Natural killer cell treated with Interleukin-12 subunit alpha and Interleukin-12 subunit beta and Interleukin-15 and Interleukin-18, amount 100 ng/mL, for 72 hours (primary cell): ENCODE measurements around the gene PI4KB. TPM values are rescaled to one million over a fixed set of nuclear protein-coding genes. Genes with fewer than 3 reads are reported as not detected.

ENCODE experiments used
- ATAC-seq, 2 donors: fragments of 150-1000 bp; cut with Tn5 transposase in 1 of 2; sonication (Bioruptor Pico), chemical (Tn5 transposase) in 1 of 2; 2 replicates each; pipeline ENCODE4 v1.10.0; 2021
- DNase-seq: peaks from one replicate; pipeline ENCODE4 v3.0.0; 2022; ENCODE audit warnings: low spot score
- H3K27ac Mint-ChIP-seq, 2 donors: 1 replicate in 1 of 2; 2 replicates in 1 of 2; pipeline ENCODE4 v1.8.0; 2022; ENCODE audit warnings: mixed read lengths in 2 of 2, mild to moderate bottlenecking in 1 of 2, moderate library complexity in 1 of 2
- H3K27me3 Mint-ChIP-seq, 2 donors: 1 replicate in 1 of 2; 2 replicates in 1 of 2; pipeline ENCODE4 v1.8.0; 2022; ENCODE audit warnings: mixed read lengths in 2 of 2
- H3K36me3 Mint-ChIP-seq: one replicate; pipeline ENCODE4 v1.8.0; 2022; ENCODE audit warnings: mixed read lengths
- H3K4me1 Mint-ChIP-seq, 2 donors: 1 replicate in 1 of 2; 2 replicates in 1 of 2; pipeline ENCODE4 v1.8.0; 2022; ENCODE audit warnings: low read depth in 2 of 2, mixed read lengths in 2 of 2, mild to moderate bottlenecking in 1 of 2
- H3K4me3 Mint-ChIP-seq: one replicate; pipeline ENCODE4 v1.8.0; 2022; ENCODE audit warnings: mixed read lengths
- H3K9me3 Mint-ChIP-seq: 2 replicates; pipeline ENCODE4 v1.8.0; 2022; ENCODE audit warnings: mixed read lengths
- total RNA-seq, 2 donors: library from RNA; stranded (reverse); gene quantifications; one replicate each; pipeline ENCODE4 v1.2.3, GENCODE V29; 2022

The PI4KB gene
- total RNA-seq, 2 donors from 2014 or later, result 69.9 to 82.3 TPM

GRCh38 chr1:151265446-151266236 lies 61.6 kb downstream of the PI4KB start:
- no peaks in the 10 kb centered on the region for H3K4me1 Mint-ChIP-seq
- peaks cover 14% of the 10 kb centered on the region for H3K36me3 Mint-ChIP-seq
- H3K27me3 Mint-ChIP-seq, result no peaks in the 10 kb centered on the region
- H3K4me3 Mint-ChIP-seq, result no peak overlapping the region
- no peak for DNase-seq
- H3K9me3 Mint-ChIP-seq, result no peaks in the 10 kb centered on the region
- no peak for ATAC-seq
- peak overlapping the region in 1 of 2 donors; percentile 48 for H3K27ac Mint-ChIP-seq

GRCh38 chr1:151259351-151259750 lies 67.9 kb downstream of the PI4KB start:
- H3K4me1 Mint-ChIP-seq, result peaks cover 22 to 23% of the 10 kb centered on the region in 2 donors
- H3K4me3 Mint-ChIP-seq, result no peak overlapping the region
- no peaks in the 10 kb centered on the region for H3K9me3 Mint-ChIP-seq
- DNase-seq, result no peak
- no peaks in the 10 kb centered on the region for H3K27me3 Mint-ChIP-seq
- no peak for ATAC-seq
- no peak overlapping the region for H3K27ac Mint-ChIP-seq
- H3K36me3 Mint-ChIP-seq, result peaks cover 5% of the 10 kb centered on the region

- Mint-ChIP-seq H3K36me3 (peaks cover 5% of the 10 kb centered on the region), H3K4me3 (peak overlapping the region; percentile 97), H3K27me3 (no peaks in the 10 kb centered on the region), H3K4me1 (peaks cover 23 to 24% of the 10 kb centered on the region in 2 donors), H3K27ac (peak overlapping the region; percentile 91 to 97), H3K9me3 (no peaks in the 10 kb centered on the region)
- no peak for DNase-seq
- no peak for ATAC-seq
These were observed 71.8 kb downstream of the PI4KB start for GRCh38 chr1:151255381-151255780.

- Mint-ChIP-seq H3K27ac (peak within 1 kb of the TSS; percentile 91 to 97), H3K4me1 (peaks cover 23 to 25% of the 10 kb centered on the region in 2 donors), H3K36me3 (peaks cover 5% of the 10 kb centered on the region), H3K9me3 (no peaks in the 10 kb centered on the region), H3K27me3 (no peaks in the 10 kb centered on the region), H3K4me3 (peak within 1 kb of the TSS; percentile 97)
- peak; percentile 93 for DNase-seq
- peak; percentile 97 to 99 for ATAC-seq
These were observed 72.7 kb downstream of the PI4KB start, which contains the start of gene PSMD4 for GRCh38 chr1:151254217-151255213. PSMD4 (plus strand) TSS chr1:151254734; CDS start chr1:151254783, 49 bp downstream.

- peaks cover 14 to 18% of the 10 kb centered on the region in 2 donors for H3K4me1 Mint-ChIP-seq
- H3K27me3 Mint-ChIP-seq, result no peaks in the 10 kb centered on the region
- peaks cover 14% of the 10 kb centered on the region for H3K36me3 Mint-ChIP-seq
- DNase-seq, result peak; percentile 73
- no peak overlapping the region for H3K27ac Mint-ChIP-seq
- H3K4me3 Mint-ChIP-seq, result no peak overlapping the region
- peak in 1 of 2 donors; percentile 51 for ATAC-seq
- no peaks in the 10 kb centered on the region for H3K9me3 Mint-ChIP-seq
These were observed 75.4 kb downstream of the PI4KB start for GRCh38 chr1:151251656-151252470.

- Mint-ChIP-seq H3K9me3 (no peaks in the 10 kb centered on the region), H3K4me1 (peaks cover 0 to 2% of the 10 kb centered on the region in 2 donors), H3K4me3 (no peak overlapping the region), H3K36me3 (peaks cover 42% of the 10 kb centered on the region), H3K27me3 (no peaks in the 10 kb centered on the region), H3K27ac (no peak overlapping the region)
- no peak for DNase-seq
- ATAC-seq, result no peak
These were observed 80.4 kb downstream of the PI4KB start for GRCh38 chr1:151246786-151247185.

GRCh38 chr1:151243683-151244216 lies 83.5 kb downstream of the PI4KB start:
- no peaks in the 10 kb centered on the region for H3K4me1 Mint-ChIP-seq
- no peak for ATAC-seq
- no peaks in the 10 kb centered on the region for H3K9me3 Mint-ChIP-seq
- no peak overlapping the region for H3K4me3 Mint-ChIP-seq
- peaks cover 42% of the 10 kb centered on the region for H3K36me3 Mint-ChIP-seq
- no peak for DNase-seq
- H3K27me3 Mint-ChIP-seq, result no peaks in the 10 kb centered on the region
- H3K27ac Mint-ChIP-seq, result no peak overlapping the region

- Mint-ChIP-seq H3K36me3 (peaks cover 44% of the 10 kb centered on the region), H3K27ac (peak overlapping the region in 1 of 2 donors; percentile 52), H3K4me3 (no peak overlapping the region), H3K4me1 (no peaks in the 10 kb centered on the region), H3K9me3 (no peaks in the 10 kb centered on the region), H3K27me3 (no peaks in the 10 kb centered on the region)
- no peak for ATAC-seq
- no peak for DNase-seq
These were observed 84.8 kb downstream of the PI4KB start for GRCh38 chr1:151242442-151242841.

Other genes starting within 250 kb of the PI4KB start
- 1 to 10 TPM in 1 of 2 donors, under 1 TPM in 1; 0.90 to 2.9 TPM for gene SEMA6C, start 180.8 kb downstream of the PI4KB start, total RNA-seq
- 10 to 100 TPM; 10.2 to 16.8 TPM for gene TNFAIP8L2, start 170.8 kb downstream of the PI4KB start, total RNA-seq
- 1 to 10 TPM; 5.0 to 6.3 TPM for gene LYSMD1, start 161.5 kb downstream of the PI4KB start, total RNA-seq
- gene SCNM1, start 161.3 kb downstream of the PI4KB start, total RNA-seq, result 10 to 100 TPM; 55.2 to 63.2 TPM
- 1 to 10 TPM; 1.2 to 5.3 TPM for gene TMOD4, start 151.4 kb downstream of the PI4KB start, total RNA-seq
- 10 to 100 TPM; 33.1 to 74.4 TPM for gene VPS72, start 137.2 kb downstream of the PI4KB start, total RNA-seq
- gene PIP5K1A, start 128.9 kb downstream of the PI4KB start, total RNA-seq, result 100 to 1,000 TPM in 1 of 2 donors, 10 to 100 TPM in 1; 93.8 to 116 TPM
- 100 to 1,000 TPM; 193 to 235 TPM for gene PSMD4, start 72.7 kb downstream of the PI4KB start, total RNA-seq
- gene ZNF687, start 45.1 kb downstream of the PI4KB start, total RNA-seq, result 10 to 100 TPM; 29.1 to 31.2 TPM
- 10 to 100 TPM; 40.3 to 95.4 TPM for gene RFX5, start 19.8 kb upstream of the PI4KB start, total RNA-seq
- gene SELENBP1, start 45.3 kb upstream of the PI4KB start, total RNA-seq, result not detected
- 100 to 1,000 TPM; 375 to 427 TPM for gene PSMB4, start 72.2 kb upstream of the PI4KB start, total RNA-seq
- 100 to 1,000 TPM in 1 of 2 donors, 10 to 100 TPM in 1; 74.9 to 127 TPM for gene POGZ, start 132.1 kb upstream of the PI4KB start, total RNA-seq
- 1 to 10 TPM in 1 of 2 donors, under 1 TPM in 1; 0.31 to 1.8 TPM for gene CGN, start 184.0 kb upstream of the PI4KB start, total RNA-seq
- 1 to 10 TPM; 2.0 to 2.3 TPM for gene TUFT1, start 212.9 kb upstream of the PI4KB start, total RNA-seq